GM12891 (cell line): ENCODE measurements around the gene CYBA.

Source experiments
- DNase-seq: peaks from one replicate; pipeline ENCODE4 v3.0.0; 2011; ENCODE audit warnings: low spot score; ENCODE audit not compliant: insufficient read length
- FAIRE-seq: peaks from 2 replicates; lab custom pipeline; 2011; peaks lifted over from hg19 to GRCh38; lab: Jason Lieb, UNC
- PAX5 ChIP-seq: IDR thresholded peaks from 2 replicates; pipeline ENCODE4 v1.6.1; 2011; ENCODE audit warnings: low read length, moderate library complexity, mild to moderate bottlenecking; ENCODE audit not compliant: insufficient read depth, severe bottlenecking
- POLR2A ChIP-seq: IDR thresholded peaks from 2 replicates; pipeline ENCODE4 v1.6.1; 2011; ENCODE audit warnings: low read depth, low read length, control low read depth
- POLR2AphosphoS5 ChIP-seq: IDR thresholded peaks from 2 replicates; pipeline ENCODE4 v1.6.1; 2011; ENCODE audit warnings: low read depth, low read length, control low read depth
- POU2F2 ChIP-seq: IDR thresholded peaks from 2 replicates; pipeline ENCODE4 v1.6.1; 2011; ENCODE audit warnings: low read depth, mild to moderate bottlenecking, control low read depth, low read length, moderate library complexity
- SPI1 ChIP-seq: IDR thresholded peaks from 2 replicates; pipeline ENCODE4 v1.6.1; 2011; ENCODE audit warnings: low read depth, low read length, control low read depth
- TAF1 ChIP-seq: IDR thresholded peaks from 2 replicates; pipeline ENCODE4 v1.6.1; 2011; ENCODE audit warnings: low read depth, low read length, control low read depth

Gene CYBA

GRCh38 chr16:88595101-88595500 lies 55.8 kb downstream of the CYBA start:
- no peak for FAIRE-seq
- DNase-seq: no peak
- TF ChIP-seq SPI1 (no peak), PAX5 (no peak), TAF1 (no peak), POU2F2 (no peak), POLR2A (no peak), POLR2AphosphoS5 (no peak)

GRCh38 chr16:88593910-88594309 lies 56.9 kb downstream of the CYBA start:
- FAIRE-seq: no peak
- DNase-seq: no peak
- TF ChIP-seq TAF1 (no peak), PAX5 (no peak), POLR2A (no peak), SPI1 (no peak), POU2F2 (no peak), POLR2AphosphoS5 (no peak)

DNA sequence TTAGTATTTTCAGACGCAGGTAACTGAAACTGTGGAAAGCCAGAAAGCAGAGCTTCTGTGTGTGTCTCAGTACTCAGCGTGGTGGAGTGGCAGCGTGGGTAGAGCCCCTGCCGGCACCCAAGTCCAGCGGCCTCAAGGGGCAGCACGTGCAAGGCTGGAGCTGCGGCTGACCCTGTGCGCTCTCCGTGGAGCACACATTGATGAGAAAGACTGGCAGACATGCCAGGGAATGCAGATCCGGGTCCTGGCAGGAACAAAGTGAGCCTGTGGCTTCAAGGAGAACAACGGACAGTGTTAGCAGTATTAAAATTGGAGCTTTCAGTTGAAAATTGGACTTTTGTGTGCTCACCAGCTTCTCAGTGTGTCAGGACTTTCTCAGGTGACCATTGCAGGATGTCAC lies 57.4 kb downstream of the CYBA start:
- FAIRE-seq (no peak), DNase-seq (no peak)
- TF ChIP-seq POLR2A (no peak), PAX5 (no peak)
